Activated CD4-positive, alpha-beta T cell treated with anti-CD3 and anti-CD28 coated beads, Interleukin-2, amount 10 ng/mL, durations not matched to agents 7 days and 5 days (primary cell): ENCODE measurements around the gene CCN5. TPM values are rescaled to one million over a fixed set of nuclear protein-coding genes. Genes with fewer than 3 reads are reported as not detected.
"Not testable (repeated sequence)": the region's sequence is repeated elsewhere in the genome, so short reads cannot be mapped to it uniquely, and the experiment has no call there.

Experiments
- CTCF ChIA-PET: fragments of 350-600 bp; sonication (Branson Sonifier 250); formaldehyde crosslinking; loops from one replicate; lab custom pipeline; 2021; ENCODE audit warnings: antibody characterized with exemption; lab: Charles Lee
- POLR2A ChIA-PET: fragments of 350-600 bp; sonication (Branson Sonifier 250); formaldehyde crosslinking; loops from one replicate; lab custom pipeline; 2021; ENCODE audit warnings: antibody characterized with exemption; lab: Charles Lee
- DNase-seq: peaks from one replicate; pipeline ENCODE4 v3.0.0-alpha.2; 2020
- H3K27ac Mint-ChIP-seq: one replicate; pipeline ENCODE4 v1.8.0; 2021; ENCODE audit warnings: mild to moderate bottlenecking, moderate library complexity, mixed read lengths
- H3K27me3 Mint-ChIP-seq: one replicate; pipeline ENCODE4 v1.8.0; 2021; ENCODE audit warnings: mixed read lengths
- H3K36me3 Mint-ChIP-seq: one replicate; pipeline ENCODE4 v1.8.0; 2021; ENCODE audit warnings: low read depth, mixed read lengths
- H3K4me1 Mint-ChIP-seq: one replicate; pipeline ENCODE4 v1.8.0; 2021; ENCODE audit warnings: mixed read lengths
- H3K4me3 Mint-ChIP-seq: one replicate; pipeline ENCODE4 v1.8.0; 2021; ENCODE audit warnings: mild to moderate bottlenecking, moderate library complexity, mixed read lengths
- H3K9me3 Mint-ChIP-seq: one replicate; pipeline ENCODE4 v1.8.0; 2021; ENCODE audit warnings: mixed read lengths
- total RNA-seq, 2 experiments: library from RNA; stranded (reverse); gene quantifications; one replicate each; pipeline ENCODE4 v1.2.3, GENCODE V29; 2021

Gene CCN5
- total RNA-seq, 2 experiments from 2014 or later = not detected

DNA sequence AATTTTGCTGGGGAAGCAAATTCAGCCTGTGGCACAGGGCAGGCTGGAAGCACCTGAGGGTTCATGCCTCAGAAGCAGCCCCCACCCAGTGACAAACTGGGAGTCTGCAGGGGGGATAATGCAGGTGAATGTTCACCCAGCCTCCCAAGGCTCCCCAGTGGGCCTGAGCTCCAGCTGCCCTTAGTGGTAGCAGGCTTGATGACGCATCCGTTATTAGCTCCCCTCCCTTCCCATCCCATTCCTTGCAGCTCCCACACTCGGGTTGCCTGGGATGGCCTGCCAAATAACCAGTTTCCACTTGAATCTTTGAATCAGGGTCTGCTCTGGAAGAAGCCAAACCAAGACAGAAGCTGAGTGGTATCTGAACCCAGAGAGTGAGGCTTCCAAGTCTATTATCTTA is 46.3 kb downstream of the CCN5 start:
- ChIA-PET CTCF (no interaction called here), POLR2A (no interaction called here)
- no peaks in the 10 kb centered on the region for H3K4me1 Mint-ChIP-seq
- H3K27ac Mint-ChIP-seq = no peak overlapping the region
- no peak overlapping the region for H3K4me3 Mint-ChIP-seq
- no peaks in the 10 kb centered on the region for H3K9me3 Mint-ChIP-seq
- DNase-seq = no peak
- peaks cover 4% of the 10 kb centered on the region for H3K27me3 Mint-ChIP-seq
- no peaks in the 10 kb centered on the region for H3K36me3 Mint-ChIP-seq

DNA sequence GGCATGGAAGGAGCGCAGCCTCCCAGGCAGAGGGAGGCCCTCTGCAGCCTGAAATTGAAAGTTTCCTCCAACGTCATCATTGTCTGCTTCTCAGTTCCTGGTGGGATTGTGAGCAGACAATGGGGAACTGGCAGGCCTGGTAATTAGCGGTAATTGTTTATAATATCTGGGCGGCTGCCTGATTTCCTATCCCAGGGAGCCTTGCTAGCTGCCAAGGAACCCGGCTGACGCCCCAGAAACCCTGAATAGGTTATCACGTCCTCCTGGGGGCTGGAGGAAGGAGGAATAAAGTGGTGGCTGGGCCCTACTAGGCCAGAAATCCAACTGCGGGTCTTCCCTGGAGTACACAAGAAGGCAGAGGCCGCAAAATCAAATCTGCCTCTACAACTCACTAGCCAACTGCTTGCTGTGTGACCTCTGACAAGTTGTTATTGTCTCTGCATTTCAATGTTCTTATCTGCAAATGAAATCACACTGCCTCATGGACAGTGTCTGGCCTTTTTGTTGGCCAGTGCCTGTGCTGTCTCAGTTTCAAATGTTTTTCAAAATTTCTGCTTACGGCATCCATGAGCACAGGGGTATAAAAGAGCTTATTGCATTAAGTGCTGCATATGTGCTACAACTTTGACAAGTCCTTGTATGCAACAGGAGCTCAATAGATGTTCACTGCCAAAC is 47.4 kb downstream of the CCN5 start:
- CTCF ChIA-PET = no interaction called here
- H3K4me1 Mint-ChIP-seq = no peaks in the 10 kb centered on the region
- peaks cover 4% of the 10 kb centered on the region for H3K27me3 Mint-ChIP-seq
- no peak overlapping the region for H3K27ac Mint-ChIP-seq
- H3K36me3 Mint-ChIP-seq = no peaks in the 10 kb centered on the region
- POLR2A ChIA-PET = no interaction called here
- DNase-seq = no peak
- H3K4me3 Mint-ChIP-seq = no peak overlapping the region
- H3K9me3 Mint-ChIP-seq = no peaks in the 10 kb centered on the region

- H3K36me3 Mint-ChIP-seq, H3K4me3 Mint-ChIP-seq, H3K4me1 Mint-ChIP-seq, DNase-seq, POLR2A ChIA-PET, H3K27me3 Mint-ChIP-seq, H3K27ac Mint-ChIP-seq, H3K9me3 Mint-ChIP-seq: not testable (repeated sequence)
- CTCF ChIA-PET = interaction anchor here (1.0 kb wide), 1 partner anchor 11 kb away, joined by 3 read pairs; no protein-coding TSS in a partner anchor
Observed at GRCh38 chr20:44763798-44764197, 48.6 kb downstream of the CCN5 start.

DNA sequence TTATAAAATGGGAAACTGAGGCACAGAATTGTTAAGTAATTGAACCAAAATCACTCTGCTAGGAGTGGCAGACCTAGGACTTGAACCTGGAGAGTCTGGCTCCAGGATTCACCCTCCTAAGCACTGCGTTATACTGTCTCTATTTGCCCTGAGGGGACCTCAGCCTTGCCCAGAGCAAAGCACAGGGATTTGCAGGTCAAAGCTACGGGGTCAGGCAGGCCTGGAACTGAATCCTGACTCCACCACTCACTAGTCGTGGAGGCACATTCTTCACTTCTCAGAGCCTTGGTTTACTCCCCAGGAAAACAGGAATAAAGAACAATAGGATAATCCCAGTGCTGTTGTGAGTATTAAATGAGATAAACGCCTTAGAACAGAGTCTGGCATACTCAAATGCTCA is 49.9 kb downstream of the CCN5 start:
- POLR2A ChIA-PET = no interaction called here
- peaks cover 3% of the 10 kb centered on the region for H3K27me3 Mint-ChIP-seq
- CTCF ChIA-PET = no interaction called here
- H3K4me3 Mint-ChIP-seq = no peak overlapping the region
- no peak for DNase-seq
- H3K9me3 Mint-ChIP-seq = no peaks in the 10 kb centered on the region
- no peak overlapping the region for H3K27ac Mint-ChIP-seq
- H3K36me3 Mint-ChIP-seq = no peaks in the 10 kb centered on the region
- H3K4me1 Mint-ChIP-seq = no peaks in the 10 kb centered on the region

DNA sequence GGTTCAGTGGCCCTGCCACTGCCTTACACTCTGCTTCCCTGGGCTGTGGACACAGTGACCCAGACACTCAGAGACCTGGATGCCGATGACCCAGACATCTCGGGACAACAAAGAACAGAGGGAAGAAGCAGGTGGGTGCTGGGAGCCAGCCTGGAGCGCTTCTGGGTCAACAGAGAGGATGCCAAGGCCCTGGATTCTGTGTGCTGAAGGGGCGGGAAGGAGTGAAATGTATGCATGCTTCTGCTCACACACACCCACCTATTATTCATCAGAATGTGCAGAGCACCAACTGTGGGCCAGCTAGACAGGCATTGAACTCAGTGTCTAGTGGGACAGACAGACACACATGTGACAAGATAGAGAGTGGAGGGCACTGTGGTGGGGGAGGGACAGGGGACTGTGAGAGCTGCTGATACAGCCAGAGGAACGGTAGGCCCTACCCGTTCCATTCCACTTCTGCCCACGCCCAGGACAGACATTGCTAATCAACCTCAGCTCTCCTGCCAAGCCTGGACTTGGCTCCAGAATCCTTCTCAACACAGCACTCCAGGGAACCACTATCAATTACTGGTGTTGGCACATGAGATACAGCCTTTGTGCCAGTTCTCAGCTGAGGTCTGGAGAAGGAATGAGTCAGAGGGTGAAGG is 50.7 kb downstream of the CCN5 start:
- ChIA-PET POLR2A (no interaction called here), CTCF (interaction anchor here (0.6 kb wide), 1 partner anchor 392 kb away, joined by 3 read pairs; no protein-coding TSS in a partner anchor)
- no peak overlapping the region for H3K4me3 Mint-ChIP-seq
- no peaks in the 10 kb centered on the region for H3K36me3 Mint-ChIP-seq
- H3K4me1 Mint-ChIP-seq = no peaks in the 10 kb centered on the region
- no peak for DNase-seq
- no peak overlapping the region for H3K27ac Mint-ChIP-seq
- no peaks in the 10 kb centered on the region for H3K27me3 Mint-ChIP-seq
- H3K9me3 Mint-ChIP-seq = no peaks in the 10 kb centered on the region

- Mint-ChIP-seq H3K27ac (no peak overlapping the region), H3K9me3 (no peaks in the 10 kb centered on the region), H3K27me3 (peaks cover 5% of the 10 kb centered on the region), H3K4me3 (no peak overlapping the region), H3K36me3 (no peaks in the 10 kb centered on the region), H3K4me1 (no peaks in the 10 kb centered on the region)
- no peak for DNase-seq
- CTCF ChIA-PET = interaction anchor here (0.6 to 2.0 kb wide), 2 partner anchors 21 to 538 kb away, joined by 3 to 6 read pairs; no protein-coding TSS in a partner anchor
- POLR2A ChIA-PET = no interaction called here
Observed at GRCh38 chr20:44768256-44768655, 53.1 kb downstream of the CCN5 start.

GRCh38 chr20:44768854-44769480 is 53.8 kb downstream of the CCN5 start:
- H3K4me1 Mint-ChIP-seq = no peaks in the 10 kb centered on the region
- CTCF ChIA-PET = interaction anchor here (0.6 kb wide), 1 partner anchor 539 kb away, joined by 3 read pairs; no protein-coding TSS in a partner anchor
- no peak for DNase-seq
- POLR2A ChIA-PET = no interaction called here
- no peaks in the 10 kb centered on the region for H3K9me3 Mint-ChIP-seq
- H3K36me3 Mint-ChIP-seq = no peaks in the 10 kb centered on the region
- H3K4me3 Mint-ChIP-seq = no peak overlapping the region
- no peak overlapping the region for H3K27ac Mint-ChIP-seq
- H3K27me3 Mint-ChIP-seq = peaks cover 5% of the 10 kb centered on the region

DNA sequence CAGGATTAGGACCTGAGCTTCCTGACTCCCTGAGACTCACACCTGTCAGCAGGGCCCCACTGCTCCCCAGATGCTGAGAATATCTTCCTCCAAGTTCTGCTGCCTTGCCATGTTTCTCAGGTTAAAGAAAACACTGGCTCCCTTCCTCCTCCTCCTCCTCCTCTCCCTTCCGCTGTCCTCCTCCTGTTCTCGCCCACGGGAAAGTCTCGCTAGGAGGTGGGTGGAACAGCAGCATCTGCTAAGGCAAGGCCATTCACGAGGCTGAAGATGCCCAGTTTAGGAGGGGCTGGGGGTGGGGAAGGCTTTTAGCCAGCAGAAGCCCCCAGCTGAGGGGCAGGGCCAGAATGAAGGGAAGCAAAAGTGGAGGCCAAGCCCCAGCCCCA is 54.3 kb downstream of the CCN5 start:
- Mint-ChIP-seq H3K4me3 (no peak overlapping the region), H3K9me3 (no peaks in the 10 kb centered on the region), H3K27ac (no peak overlapping the region), H3K4me1 (no peaks in the 10 kb centered on the region), H3K27me3 (peaks cover 5% of the 10 kb centered on the region), H3K36me3 (no peaks in the 10 kb centered on the region)
- no peak for DNase-seq
- POLR2A ChIA-PET = no interaction called here
- CTCF ChIA-PET = no interaction called here

DNA sequence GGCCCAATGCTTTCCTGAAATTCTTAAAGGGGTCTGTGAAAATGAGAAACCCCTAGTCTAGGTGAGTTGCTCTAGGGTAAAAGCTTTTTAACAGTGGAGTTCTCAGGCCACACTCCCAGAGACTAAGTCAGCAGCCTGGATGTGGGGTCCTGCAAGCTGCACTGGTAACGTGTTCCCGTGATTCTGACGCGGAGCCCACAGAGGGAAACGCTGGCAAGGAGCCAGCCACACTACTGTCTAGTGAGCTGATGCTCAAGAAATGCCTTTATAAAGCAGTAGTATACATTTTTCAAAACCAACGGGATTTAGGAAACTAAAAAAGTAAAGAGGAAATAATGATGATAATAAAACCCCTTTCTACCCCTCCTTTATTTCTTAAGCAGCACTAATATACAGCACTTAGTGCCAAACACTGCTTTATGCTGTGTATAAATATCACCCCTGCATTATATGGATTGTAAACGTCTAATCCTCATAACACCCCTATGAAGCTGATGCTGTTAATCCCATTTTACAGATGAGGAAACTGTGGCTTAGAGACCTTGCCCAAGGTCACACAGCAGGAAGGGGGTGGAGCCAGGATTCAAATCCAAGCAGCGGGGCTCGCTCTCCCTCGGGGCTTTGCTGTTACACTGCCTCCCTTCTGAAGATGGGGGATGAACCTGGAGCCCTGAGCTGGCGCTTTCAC is 55.5 kb downstream of the CCN5 start:
- Mint-ChIP-seq H3K4me1 (no peaks in the 10 kb centered on the region), H3K36me3 (no peaks in the 10 kb centered on the region), H3K27me3 (peaks cover 5% of the 10 kb centered on the region), H3K27ac (no peak overlapping the region), H3K4me3 (no peak overlapping the region), H3K9me3 (no peaks in the 10 kb centered on the region)
- POLR2A ChIA-PET = no interaction called here
- DNase-seq = no peak
- CTCF ChIA-PET = no interaction called here

- H3K4me1 Mint-ChIP-seq = no peaks in the 10 kb centered on the region
- DNase-seq = no peak
- POLR2A ChIA-PET = no interaction called here
- no peak overlapping the region for H3K4me3 Mint-ChIP-seq
- CTCF ChIA-PET = no interaction called here
- no peaks in the 10 kb centered on the region for H3K36me3 Mint-ChIP-seq
- no peak overlapping the region for H3K27ac Mint-ChIP-seq
- H3K27me3 Mint-ChIP-seq = peaks cover 5% of the 10 kb centered on the region
- H3K9me3 Mint-ChIP-seq = no peaks in the 10 kb centered on the region
Observed at GRCh38 chr20:44771172-44771535, 56.0 kb downstream of the CCN5 start.

DNA sequence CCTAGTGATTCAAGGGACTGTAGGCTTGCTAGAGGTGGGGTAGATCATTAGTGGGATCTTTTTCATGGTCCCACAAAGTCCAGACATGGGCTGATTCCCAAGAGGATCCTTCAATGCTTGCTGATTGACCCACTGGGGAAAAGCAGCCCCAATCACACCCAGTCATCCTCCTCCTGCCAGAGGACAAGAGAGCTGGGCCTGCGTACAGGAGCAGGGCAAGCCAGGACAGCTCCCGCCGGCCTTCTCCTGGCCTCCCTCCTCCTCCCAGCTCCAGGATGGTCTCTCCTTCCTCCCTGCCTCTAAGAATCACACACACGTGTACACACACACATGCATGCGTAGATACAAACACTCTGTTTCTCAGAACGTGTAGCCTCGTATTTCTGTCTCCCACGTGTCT is 57.5 kb downstream of the CCN5 start:
- ChIA-PET POLR2A (no interaction called here), CTCF (interaction anchor here (0.6 kb wide), 1 partner anchor 12 kb away, joined by 3 read pairs; no protein-coding TSS in a partner anchor)
- no peak for DNase-seq
- Mint-ChIP-seq H3K27me3 (peaks cover 5% of the 10 kb centered on the region), H3K27ac (no peak overlapping the region), H3K36me3 (no peaks in the 10 kb centered on the region), H3K9me3 (no peaks in the 10 kb centered on the region), H3K4me3 (no peak overlapping the region), H3K4me1 (no peaks in the 10 kb centered on the region)

- POLR2A ChIA-PET = no interaction called here
- H3K36me3 Mint-ChIP-seq = no peaks in the 10 kb centered on the region
- H3K4me3 Mint-ChIP-seq = no peak overlapping the region
- no peaks in the 10 kb centered on the region for H3K4me1 Mint-ChIP-seq
- H3K27ac Mint-ChIP-seq = no peak overlapping the region
- H3K9me3 Mint-ChIP-seq = no peaks in the 10 kb centered on the region
- no peak for DNase-seq
- CTCF ChIA-PET = interaction anchor here (0.6 kb wide), 1 partner anchor 13 kb away, joined by 3 read pairs; no protein-coding TSS in a partner anchor
- peaks cover 5% of the 10 kb centered on the region for H3K27me3 Mint-ChIP-seq
Observed at GRCh38 chr20:44773070-44773829, 58.1 kb downstream of the CCN5 start.
